ENCODE results near the gene TEX13C. TPM values are rescaled to one million over a fixed set of nuclear protein-coding genes. Genes with fewer than 3 reads are reported as not detected.

TEX13C gene
- total RNA-seq (not detected), total RNA-seq (0 to 0.11 (median 0) reads per million in 29 experiments)
- total RNA-seq (2013), result not detected

- H3K27ac ChIP-seq (ENCODE audit: low read length), result no peak within 1 kb of the TSS
- POLR2A ChIA-PET, result no interaction called here
- DNase-seq (no peak), ATAC-seq (replicated peaks in 1 of 4) (no peak)
- no peaks in the 10 kb centered on the region for H3K4me1 ChIP-seq (ENCODE audit: control insufficient read depth in 1 of 2, extremely low read depth in 1 of 2, insufficient read depth in 2 of 2, low read length in 2 of 2)
- Mint-ChIP-seq H3K9me3 (no peaks in the 10 kb centered on the region), H3K36me3 (no peaks in the 10 kb centered on the region), H3K4me1 (no peaks in the 10 kb centered on the region), H3K27me3 (peaks cover 0 to 7% of the 10 kb centered on the region in 2 donors), H3K4me3 (no peak within 1 kb of the TSS), H3K27ac (peak within 1 kb of the TSS in 1 of 2 donors; percentile 4)
- H3K4me3 ChIP-seq (ENCODE audit: control insufficient read depth in 1 of 2, extremely low read depth in 1 of 2, low read length in 1 of 2), result no peak within 1 kb of the TSS
- no peaks in the 10 kb centered on the region for H3K27me3 ChIP-seq (replicated peaks in 1 of 2; ENCODE audit: control insufficient read depth in 2 of 2, extremely low read depth in 1 of 2, insufficient read depth in 2 of 2, low read length in 1 of 2)
- H3K36me3 ChIP-seq (ENCODE audit: control insufficient read depth in 2 of 2, extremely low read depth in 1 of 2, insufficient read depth in 1 of 2, low read length in 1 of 2), result no peaks in the 10 kb centered on the region
- CTCF ChIA-PET, result no interaction called here
- 97% methylated on average over 34 of the region's 45 CpGs for WGBS (ENCODE audit: insufficient coverage)
- H3K9me3 ChIP-seq, result no peaks in the 10 kb centered on the region
Observed at GRCh38 chrX:125319646-125320521, at the start of gene TEX13C. TSS of gene TEX13C (plus strand) at chrX:125319871. CDS start at chrX:125320120, 249 bp downstream.

- Histone ChIP-seq H3K27ac (ENCODE audit: low read length) (no peak overlapping the region), H3K4me3 (ENCODE audit: control insufficient read depth in 1 of 2, extremely low read depth in 1 of 2, low read length in 1 of 2) (no peak overlapping the region), H3K27me3 (replicated peaks in 1 of 2; ENCODE audit: control insufficient read depth in 2 of 2, extremely low read depth in 1 of 2, insufficient read depth in 2 of 2, low read length in 1 of 2) (no peaks in the 10 kb centered on the region), H3K9me3 (no peaks in the 10 kb centered on the region), H3K4me1 (ENCODE audit: control insufficient read depth in 1 of 2, extremely low read depth in 1 of 2, insufficient read depth in 2 of 2, low read length in 2 of 2) (no peaks in the 10 kb centered on the region), H3K36me3 (ENCODE audit: control insufficient read depth in 2 of 2, extremely low read depth in 1 of 2, insufficient read depth in 1 of 2, low read length in 1 of 2) (no peaks in the 10 kb centered on the region)
- ChIA-PET POLR2A (no interaction called here), CTCF (no interaction called here)
- Mint-ChIP-seq H3K27me3 (peaks cover 0 to 6% of the 10 kb centered on the region in 2 donors), H3K4me1 (no peaks in the 10 kb centered on the region), H3K36me3 (no peaks in the 10 kb centered on the region), H3K9me3 (no peaks in the 10 kb centered on the region), H3K4me3 (no peak overlapping the region), H3K27ac (no peak overlapping the region)
- whole genome bisulfite sequencing (ENCODE audit: insufficient coverage), result no CpG with 5 or more reads among the region's 3 CpGs
- ATAC-seq (replicated peaks in 1 of 4) (no peak), DNase-seq (no peak)
Observed at GRCh38 chrX:125287282-125287681, 32.4 kb upstream of the TEX13C start.

- 100% methylated on average over 2 of the region's 5 CpGs for WGBS (ENCODE audit: insufficient coverage)
Observed at GRCh38 chrX:125288343-125288742, 31.3 kb upstream of the TEX13C start.

GRCh38 chrX:125289209-125289608, 30.5 kb upstream of the TEX13C start:
- no peaks in the 10 kb centered on the region for H3K36me3 Mint-ChIP-seq
- WGBS (ENCODE audit: insufficient coverage), result no CpG with 5 or more reads among the region's 1 CpG
- H3K9me3 Mint-ChIP-seq, result no peaks in the 10 kb centered on the region
- ChIA-PET CTCF (no interaction called here), POLR2A (interaction anchor here in 1 of 2 donors (0.5 kb wide), 1 partner anchor 1641 kb away, joined by 4 read pairs; no protein-coding TSS in a partner anchor)
- no peak overlapping the region for H3K27ac Mint-ChIP-seq
- no peaks in the 10 kb centered on the region for H3K27me3 Mint-ChIP-seq
- H3K4me1 Mint-ChIP-seq, result peaks cover 6% of the 10 kb centered on the region in 3 donors
- Histone ChIP-seq H3K4me1 (ENCODE audit: control insufficient read depth in 1 of 2, extremely low read depth in 1 of 2, insufficient read depth in 2 of 2, low read length in 2 of 2) (no peaks in the 10 kb centered on the region), H3K4me3 (ENCODE audit: control insufficient read depth in 1 of 2, extremely low read depth in 1 of 2, low read length in 1 of 2) (no peak overlapping the region), H3K27ac (ENCODE audit: low read length) (no peak overlapping the region), H3K27me3 (replicated peaks in 1 of 2; ENCODE audit: control insufficient read depth in 2 of 2, extremely low read depth in 1 of 2, insufficient read depth in 2 of 2, low read length in 1 of 2) (no peaks in the 10 kb centered on the region), H3K9me3 (no peaks in the 10 kb centered on the region), H3K36me3 (ENCODE audit: control insufficient read depth in 2 of 2, extremely low read depth in 1 of 2, insufficient read depth in 1 of 2, low read length in 1 of 2) (no peaks in the 10 kb centered on the region)
- ATAC-seq (replicated peaks in 1 of 4) (no peak), DNase-seq (no peak)
- no peak overlapping the region for H3K4me3 Mint-ChIP-seq

More at GRCh38 chrX:125288343-125288742, 31.3 kb upstream of the TEX13C start:
- no peak overlapping the region for H3K27ac Mint-ChIP-seq
- peaks cover 0 to 6% of the 10 kb centered on the region in 2 donors for H3K27me3 Mint-ChIP-seq
- H3K4me1 Mint-ChIP-seq, result no peaks in the 10 kb centered on the region
- Histone ChIP-seq H3K4me1 (ENCODE audit: control insufficient read depth in 1 of 2, extremely low read depth in 1 of 2, insufficient read depth in 2 of 2, low read length in 2 of 2) (no peaks in the 10 kb centered on the region), H3K4me3 (ENCODE audit: control insufficient read depth in 1 of 2, extremely low read depth in 1 of 2, low read length in 1 of 2) (no peak overlapping the region), H3K36me3 (ENCODE audit: control insufficient read depth in 2 of 2, extremely low read depth in 1 of 2, insufficient read depth in 1 of 2, low read length in 1 of 2) (no peaks in the 10 kb centered on the region), H3K9me3 (no peaks in the 10 kb centered on the region), H3K27ac (ENCODE audit: low read length) (no peak overlapping the region), H3K27me3 (replicated peaks in 1 of 2; ENCODE audit: control insufficient read depth in 2 of 2, extremely low read depth in 1 of 2, insufficient read depth in 2 of 2, low read length in 1 of 2) (no peaks in the 10 kb centered on the region)
- DNase-seq, result no peak
- no peak overlapping the region for H3K4me3 Mint-ChIP-seq
- ChIA-PET POLR2A (no interaction called here), CTCF (no interaction called here)
- no peaks in the 10 kb centered on the region for H3K9me3 Mint-ChIP-seq
- ATAC-seq (replicated peaks in 1 of 4), result no peak
- H3K36me3 Mint-ChIP-seq, result no peaks in the 10 kb centered on the region

GRCh38 chrX:125289920-125290319, 29.8 kb upstream of the TEX13C start:
- CTCF ChIA-PET, result no interaction called here
- ATAC-seq (replicated peaks in 1 of 4) (no peak), DNase-seq (no peak)
- Mint-ChIP-seq H3K4me3 (no peak overlapping the region), H3K27me3 (no peaks in the 10 kb centered on the region), H3K27ac (no peak overlapping the region), H3K4me1 (peaks cover 12 to 14% (median 14%) of the 10 kb centered on the region in 3 donors), H3K36me3 (no peaks in the 10 kb centered on the region), H3K9me3 (no peaks in the 10 kb centered on the region)
- no peaks in the 10 kb centered on the region for H3K4me1 ChIP-seq (ENCODE audit: control insufficient read depth in 1 of 2, extremely low read depth in 1 of 2, insufficient read depth in 2 of 2, low read length in 2 of 2)
- no peaks in the 10 kb centered on the region for H3K9me3 ChIP-seq
- no CpG with 5 or more reads among the region's 3 CpGs for WGBS (ENCODE audit: insufficient coverage)
- H3K36me3 ChIP-seq (ENCODE audit: control insufficient read depth in 2 of 2, extremely low read depth in 1 of 2, insufficient read depth in 1 of 2, low read length in 1 of 2), result no peaks in the 10 kb centered on the region
- H3K27me3 ChIP-seq (replicated peaks in 1 of 2; ENCODE audit: control insufficient read depth in 2 of 2, extremely low read depth in 1 of 2, insufficient read depth in 2 of 2, low read length in 1 of 2), result no peaks in the 10 kb centered on the region
- POLR2A ChIA-PET, result no interaction called here
- H3K27ac ChIP-seq (ENCODE audit: low read length), result no peak overlapping the region
- H3K4me3 ChIP-seq (ENCODE audit: control insufficient read depth in 1 of 2, extremely low read depth in 1 of 2, low read length in 1 of 2), result no peak overlapping the region

- no peak overlapping the region for H3K4me3 ChIP-seq (ENCODE audit: control insufficient read depth in 1 of 2, extremely low read depth in 1 of 2, low read length in 1 of 2)
- no peaks in the 10 kb centered on the region for H3K4me1 ChIP-seq (ENCODE audit: control insufficient read depth in 1 of 2, extremely low read depth in 1 of 2, insufficient read depth in 2 of 2, low read length in 2 of 2)
- no peaks in the 10 kb centered on the region for H3K36me3 Mint-ChIP-seq
- ChIA-PET POLR2A (no interaction called here), CTCF (interaction anchor here in 1 of 2 donors (0.5 kb wide), 1 partner anchor 1484 kb away, joined by 5 read pairs; no protein-coding TSS in a partner anchor)
- ATAC-seq (replicated peaks in 1 of 4), result no peak
- H3K27ac Mint-ChIP-seq, result no peak overlapping the region
- no peaks in the 10 kb centered on the region for H3K27me3 ChIP-seq (replicated peaks in 1 of 2; ENCODE audit: control insufficient read depth in 2 of 2, extremely low read depth in 1 of 2, insufficient read depth in 2 of 2, low read length in 1 of 2)
- no peak overlapping the region for H3K27ac ChIP-seq (ENCODE audit: low read length)
- no peaks in the 10 kb centered on the region for H3K9me3 ChIP-seq
- peaks cover 17 to 20% (median 19%) of the 10 kb centered on the region in 3 donors for H3K4me1 Mint-ChIP-seq
- H3K9me3 Mint-ChIP-seq, result no peaks in the 10 kb centered on the region
- H3K4me3 Mint-ChIP-seq, result no peak overlapping the region
- no peak for DNase-seq
- H3K27me3 Mint-ChIP-seq, result no peaks in the 10 kb centered on the region
- H3K36me3 ChIP-seq (ENCODE audit: control insufficient read depth in 2 of 2, extremely low read depth in 1 of 2, insufficient read depth in 1 of 2, low read length in 1 of 2), result no peaks in the 10 kb centered on the region
Observed at GRCh38 chrX:125291124-125291523, 28.5 kb upstream of the TEX13C start.

Data from T-cell (primary cell).